Measurements from ENCODE around the gene HOXD12. TPM values are rescaled to one million over a fixed set of nuclear protein-coding genes. Genes with fewer than 3 reads are reported as not detected.

HOXD12 gene
- total RNA-seq, 2 experiments from 2014 or later: not detected

DNA sequence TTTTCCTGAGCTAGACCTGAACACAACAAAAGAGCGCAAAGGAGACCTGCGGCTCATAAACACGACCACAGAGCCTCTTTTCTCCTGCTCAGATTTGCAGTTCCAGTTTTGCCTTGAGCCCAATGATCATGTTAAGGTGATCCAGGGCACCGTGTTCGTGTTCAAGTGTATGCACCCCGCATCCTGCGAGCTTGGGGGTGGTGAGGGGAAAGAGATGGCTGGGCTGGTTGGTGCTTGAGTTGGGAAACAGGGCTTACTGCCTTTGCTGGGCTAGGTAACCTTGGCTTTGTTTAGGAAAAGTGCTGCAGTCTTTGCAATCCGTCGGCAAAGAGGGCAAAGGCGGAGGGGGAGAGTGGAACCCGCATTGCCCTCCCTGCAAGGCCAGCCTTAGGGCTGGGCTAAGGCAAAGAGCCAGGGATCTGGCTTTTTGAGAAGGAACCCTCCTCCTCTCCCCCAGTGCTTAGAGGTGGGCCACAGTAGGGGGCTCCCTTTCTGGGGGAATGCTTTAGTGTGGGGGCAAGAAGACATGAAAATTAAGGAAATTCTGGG, 18.3 kb downstream of the HOXD12 start:
- DNase-seq: no peak
- Histone ChIP-seq H3K4me3 (ENCODE audit: low read length) (no peak overlapping the region), H3K4me1 (ENCODE audit: insufficient read depth, low read length) (peaks cover 16% of the 10 kb centered on the region), H3K27me3 (ENCODE audit: control insufficient read depth in 1 of 2, insufficient read depth in 2 of 2, low read length in 2 of 2) (peaks cover 93 to 99% of the 10 kb centered on the region in 2 experiments), H3K9me3 (ENCODE audit: control insufficient read depth in 1 of 2, insufficient read depth in 1 of 2, low read length in 2 of 2) (peaks cover 10 to 66% of the 10 kb centered on the region in 2 experiments), H3K27ac (ENCODE audit: low read depth in 1 of 2, low read length in 2 of 2) (no peak overlapping the region), H3K36me3 (ENCODE audit: insufficient read depth, low read length) (no peaks in the 10 kb centered on the region)
- no peak overlapping the region for H3K4me3 Mint-ChIP-seq
- TF ChIP-seq, protein P1, sequence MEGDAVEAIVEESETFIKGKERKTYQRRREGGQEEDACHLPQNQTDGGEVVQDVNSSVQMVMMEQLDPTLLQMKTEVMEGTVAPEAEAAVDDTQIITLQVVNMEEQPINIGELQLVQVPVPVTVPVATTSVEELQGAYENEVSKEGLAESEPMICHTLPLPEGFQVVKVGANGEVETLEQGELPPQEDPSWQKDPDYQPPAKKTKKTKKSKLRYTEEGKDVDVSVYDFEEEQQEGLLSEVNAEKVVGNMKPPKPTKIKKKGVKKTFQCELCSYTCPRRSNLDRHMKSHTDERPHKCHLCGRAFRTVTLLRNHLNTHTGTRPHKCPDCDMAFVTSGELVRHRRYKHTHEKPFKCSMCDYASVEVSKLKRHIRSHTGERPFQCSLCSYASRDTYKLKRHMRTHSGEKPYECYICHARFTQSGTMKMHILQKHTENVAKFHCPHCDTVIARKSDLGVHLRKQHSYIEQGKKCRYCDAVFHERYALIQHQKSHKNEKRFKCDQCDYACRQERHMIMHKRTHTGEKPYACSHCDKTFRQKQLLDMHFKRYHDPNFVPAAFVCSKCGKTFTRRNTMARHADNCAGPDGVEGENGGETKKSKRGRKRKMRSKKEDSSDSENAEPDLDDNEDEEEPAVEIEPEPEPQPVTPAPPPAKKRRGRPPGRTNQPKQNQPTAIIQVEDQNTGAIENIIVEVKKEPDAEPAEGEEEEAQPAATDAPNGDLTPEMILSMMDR (IDR thresholded peaks at IDR 0.05): no peak
- POLR2A ChIA-PET: interaction anchor here (0.7 kb wide), 1 partner anchor 16 kb away, joined by 3 read pairs; no protein-coding TSS in a partner anchor
- peaks cover 10% of the 10 kb centered on the region for H3K36me3 Mint-ChIP-seq (ENCODE audit: low read depth)
- intact Hi-C loops (cut with DNase I, micrococcal nuclease): loop anchor here in 1 of 2 experiments (5.0 kb wide), 1 partner anchor 36 kb away; the partner anchor contains the start of gene EVX2
- peaks cover 7% of the 10 kb centered on the region for H3K4me1 Mint-ChIP-seq (ENCODE audit: low read depth)
- no peak overlapping the region for H3K27ac Mint-ChIP-seq
- ATAC-seq (ENCODE audit: poor library complexity): no peak
- CTCF ChIA-PET: interaction anchor here (1.8 kb wide), 1 partner anchor 9 kb away, joined by 4 read pairs; no protein-coding TSS in a partner anchor
- H3K27me3 Mint-ChIP-seq: peaks cover 95% of the 10 kb centered on the region
- H3K9me3 Mint-ChIP-seq: no peaks in the 10 kb centered on the region

- Mint-ChIP-seq H3K4me1 (ENCODE audit: low read depth) (peaks cover 12% of the 10 kb centered on the region), H3K4me3 (no peak overlapping the region), H3K27ac (no peak overlapping the region), H3K9me3 (no peaks in the 10 kb centered on the region), H3K36me3 (ENCODE audit: low read depth) (peaks cover 10% of the 10 kb centered on the region), H3K27me3 (peaks cover 92% of the 10 kb centered on the region)
- intact Hi-C loops (cut with DNase I, micrococcal nuclease): loop anchor here in 1 of 2 experiments (5.0 kb wide), 1 partner anchor 36 kb away; the partner anchor contains the start of gene EVX2
- Histone ChIP-seq H3K9me3 (ENCODE audit: control insufficient read depth in 1 of 2, insufficient read depth in 1 of 2, low read length in 2 of 2) (peaks cover 5 to 69% of the 10 kb centered on the region in 2 experiments), H3K36me3 (ENCODE audit: insufficient read depth, low read length) (no peaks in the 10 kb centered on the region), H3K4me1 (ENCODE audit: insufficient read depth, low read length) (peaks cover 24% of the 10 kb centered on the region), H3K4me3 (ENCODE audit: low read length) (no peak overlapping the region), H3K27me3 (ENCODE audit: control insufficient read depth in 1 of 2, insufficient read depth in 2 of 2, low read length in 2 of 2) (peaks cover 92 to 98% of the 10 kb centered on the region in 2 experiments), H3K27ac (ENCODE audit: low read depth in 1 of 2, low read length in 2 of 2) (no peak overlapping the region)
- CTCF ChIA-PET: no interaction called here
- DNase-seq: peak in 1 of 14 experiments; percentile 43
- ATAC-seq (ENCODE audit: poor library complexity): no peak
- POLR2A ChIA-PET: no interaction called here
- TF ChIP-seq, protein P1 (IDR thresholded peaks at IDR 0.05): no peak
Measured at GRCh38 chr2:176118601-176119339, 19.2 kb downstream of the HOXD12 start.

DNA sequence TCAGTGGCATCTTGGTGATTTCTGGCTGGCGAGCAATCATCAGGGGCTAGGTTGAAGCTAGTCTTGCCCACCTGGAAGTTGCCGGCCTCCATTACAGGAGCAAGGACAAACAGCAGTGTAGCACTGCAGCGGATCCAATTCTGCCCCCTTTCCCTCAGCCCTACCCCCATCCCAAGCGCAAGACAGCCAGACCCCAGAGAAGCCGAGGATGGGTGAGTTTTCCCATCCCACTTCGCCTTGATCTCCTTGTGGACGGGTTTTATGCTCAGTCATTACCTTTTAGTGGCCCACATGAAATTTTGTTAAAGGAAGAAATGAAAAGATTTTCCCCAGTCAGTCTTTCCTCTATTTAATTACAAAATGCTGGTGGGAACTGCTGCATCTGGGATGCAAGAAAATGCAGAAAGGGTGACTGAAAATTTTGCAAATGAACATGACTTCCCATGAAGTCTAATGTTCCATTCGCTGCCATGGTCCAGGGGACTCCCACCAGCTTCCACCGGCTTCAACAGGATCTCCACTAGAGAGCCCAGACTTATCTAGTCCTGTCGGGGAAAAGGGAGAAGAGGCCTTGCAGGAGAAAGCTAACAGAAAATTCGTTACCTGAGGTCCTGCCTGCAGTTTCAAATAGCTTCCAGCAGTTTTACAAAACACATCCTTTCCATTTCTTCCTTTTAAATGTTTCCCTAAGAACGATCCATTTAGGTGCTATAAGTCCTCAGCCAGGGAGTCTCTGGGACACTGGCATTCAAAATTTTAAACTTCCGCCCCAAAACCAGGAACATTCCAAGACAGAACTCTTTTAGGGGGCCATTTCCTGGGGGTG, 21.0 kb downstream of the HOXD12 start:
- DNase-seq (no peak), ATAC-seq (ENCODE audit: poor library complexity) (no peak)
- no peaks in the 10 kb centered on the region for H3K9me3 Mint-ChIP-seq
- ChIA-PET CTCF (interaction anchor here (0.9 to 1.5 kb wide), 2 partner anchors 12 to 1028 kb away, joined by 3 to 5 read pairs; no protein-coding TSS in a partner anchor), POLR2A (interaction anchor here (2.6 kb wide), 1 partner anchor 10 kb away, joined by 8 read pairs; no protein-coding TSS in a partner anchor)
- intact Hi-C loops (cut with DNase I, micrococcal nuclease): loop anchor here in 1 of 2 experiments (10.0 kb wide), 1 partner anchor 54 kb away; no protein-coding TSS in a partner anchor
- Histone ChIP-seq H3K4me1 (ENCODE audit: insufficient read depth, low read length) (peaks cover 26% of the 10 kb centered on the region), H3K27me3 (ENCODE audit: control insufficient read depth in 1 of 2, insufficient read depth in 2 of 2, low read length in 2 of 2) (peaks cover 92 to 98% of the 10 kb centered on the region in 2 experiments), H3K27ac (ENCODE audit: low read depth in 1 of 2, low read length in 2 of 2) (no peak overlapping the region), H3K36me3 (ENCODE audit: insufficient read depth, low read length) (no peaks in the 10 kb centered on the region), H3K9me3 (ENCODE audit: control insufficient read depth in 1 of 2, insufficient read depth in 1 of 2, low read length in 2 of 2) (peaks cover 0 to 68% of the 10 kb centered on the region in 2 experiments), H3K4me3 (ENCODE audit: low read length) (no peak overlapping the region)
- TF ChIP-seq, protein P1 (IDR thresholded peaks at IDR 0.05): no peak
- H3K36me3 Mint-ChIP-seq (ENCODE audit: low read depth): peaks cover 10% of the 10 kb centered on the region
- H3K27me3 Mint-ChIP-seq: peaks cover 93% of the 10 kb centered on the region
- no peak overlapping the region for H3K27ac Mint-ChIP-seq
- H3K4me3 Mint-ChIP-seq: peak overlapping the region; percentile 34
- peaks cover 14% of the 10 kb centered on the region for H3K4me1 Mint-ChIP-seq (ENCODE audit: low read depth)

All from CD4-positive, alpha-beta T cell (primary cell).